Body of pancreas (tissue), 4 donors: Measurements from ENCODE around the gene TCF15.

ENCODE experiments used
- POLR2A ChIP-seq, 3 donors: fragments of 450-650 bp; IDR thresholded peaks; one replicate each; pipeline ENCODE4 v1.6.1; 2016; ENCODE audit warnings: antibody characterized with exemption in 3 of 3, mild to moderate bottlenecking in 2 of 3
- TF ChIP-seq, protein P1 (sequence below), 7 experiments: fragments of 450-650 bp in 4 of 7; fragments of 200-600 bp in 3 of 7; sonication (generic) in 3 of 7; IDR thresholded peaks; one replicate each; pipeline ENCODE4 v1.5.1; 2016 to 2019; ENCODE audit warnings: antibody characterized with exemption in 7 of 7

DNA sequence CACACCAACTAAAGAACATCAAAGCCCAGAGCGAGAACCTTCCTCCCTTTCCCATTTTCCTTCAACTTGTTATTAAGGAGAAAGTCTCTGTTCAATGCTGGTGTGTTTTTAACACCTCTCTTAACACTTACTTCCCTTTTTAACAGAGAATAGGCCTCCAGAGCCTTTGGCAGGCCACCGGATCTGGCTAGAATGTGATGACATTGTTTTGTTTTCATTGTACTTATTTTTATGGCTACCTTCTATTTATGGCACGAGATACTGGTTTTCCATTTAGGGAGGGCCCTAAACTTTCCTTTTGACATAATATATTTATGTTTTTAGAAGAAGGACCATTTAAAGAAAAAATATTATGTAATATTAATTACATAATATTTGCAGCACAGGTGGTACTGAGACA lies 21.6 kb downstream of the TCF15 start:
- TF ChIP-seq POLR2A (IDR thresholded peaks at IDR 0.05) = no peak
- TF ChIP-seq, protein P1, sequence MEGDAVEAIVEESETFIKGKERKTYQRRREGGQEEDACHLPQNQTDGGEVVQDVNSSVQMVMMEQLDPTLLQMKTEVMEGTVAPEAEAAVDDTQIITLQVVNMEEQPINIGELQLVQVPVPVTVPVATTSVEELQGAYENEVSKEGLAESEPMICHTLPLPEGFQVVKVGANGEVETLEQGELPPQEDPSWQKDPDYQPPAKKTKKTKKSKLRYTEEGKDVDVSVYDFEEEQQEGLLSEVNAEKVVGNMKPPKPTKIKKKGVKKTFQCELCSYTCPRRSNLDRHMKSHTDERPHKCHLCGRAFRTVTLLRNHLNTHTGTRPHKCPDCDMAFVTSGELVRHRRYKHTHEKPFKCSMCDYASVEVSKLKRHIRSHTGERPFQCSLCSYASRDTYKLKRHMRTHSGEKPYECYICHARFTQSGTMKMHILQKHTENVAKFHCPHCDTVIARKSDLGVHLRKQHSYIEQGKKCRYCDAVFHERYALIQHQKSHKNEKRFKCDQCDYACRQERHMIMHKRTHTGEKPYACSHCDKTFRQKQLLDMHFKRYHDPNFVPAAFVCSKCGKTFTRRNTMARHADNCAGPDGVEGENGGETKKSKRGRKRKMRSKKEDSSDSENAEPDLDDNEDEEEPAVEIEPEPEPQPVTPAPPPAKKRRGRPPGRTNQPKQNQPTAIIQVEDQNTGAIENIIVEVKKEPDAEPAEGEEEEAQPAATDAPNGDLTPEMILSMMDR (IDR thresholded peaks at IDR 0.05) = no peak
